Activated gamma-delta T cell treated with Interleukin-2 at 50 U/mL for 16 hours (primary cell): ENCODE results near the gene TRABD2A.
"Not testable (repeated sequence)": the region's sequence is repeated elsewhere in the genome, so short reads cannot be mapped to it uniquely, and the experiment has no call there.

Experiments
- DNase-seq: peaks from one replicate; pipeline ENCODE4 v3.0.0-alpha.2; 2020

Gene TRABD2A, protein sequence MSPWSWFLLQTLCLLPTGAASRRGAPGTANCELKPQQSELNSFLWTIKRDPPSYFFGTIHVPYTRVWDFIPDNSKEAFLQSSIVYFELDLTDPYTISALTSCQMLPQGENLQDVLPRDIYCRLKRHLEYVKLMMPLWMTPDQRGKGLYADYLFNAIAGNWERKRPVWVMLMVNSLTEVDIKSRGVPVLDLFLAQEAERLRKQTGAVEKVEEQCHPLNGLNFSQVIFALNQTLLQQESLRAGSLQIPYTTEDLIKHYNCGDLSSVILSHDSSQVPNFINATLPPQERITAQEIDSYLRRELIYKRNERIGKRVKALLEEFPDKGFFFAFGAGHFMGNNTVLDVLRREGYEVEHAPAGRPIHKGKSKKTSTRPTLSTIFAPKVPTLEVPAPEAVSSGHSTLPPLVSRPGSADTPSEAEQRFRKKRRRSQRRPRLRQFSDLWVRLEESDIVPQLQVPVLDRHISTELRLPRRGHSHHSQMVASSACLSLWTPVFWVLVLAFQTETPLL

DNA sequence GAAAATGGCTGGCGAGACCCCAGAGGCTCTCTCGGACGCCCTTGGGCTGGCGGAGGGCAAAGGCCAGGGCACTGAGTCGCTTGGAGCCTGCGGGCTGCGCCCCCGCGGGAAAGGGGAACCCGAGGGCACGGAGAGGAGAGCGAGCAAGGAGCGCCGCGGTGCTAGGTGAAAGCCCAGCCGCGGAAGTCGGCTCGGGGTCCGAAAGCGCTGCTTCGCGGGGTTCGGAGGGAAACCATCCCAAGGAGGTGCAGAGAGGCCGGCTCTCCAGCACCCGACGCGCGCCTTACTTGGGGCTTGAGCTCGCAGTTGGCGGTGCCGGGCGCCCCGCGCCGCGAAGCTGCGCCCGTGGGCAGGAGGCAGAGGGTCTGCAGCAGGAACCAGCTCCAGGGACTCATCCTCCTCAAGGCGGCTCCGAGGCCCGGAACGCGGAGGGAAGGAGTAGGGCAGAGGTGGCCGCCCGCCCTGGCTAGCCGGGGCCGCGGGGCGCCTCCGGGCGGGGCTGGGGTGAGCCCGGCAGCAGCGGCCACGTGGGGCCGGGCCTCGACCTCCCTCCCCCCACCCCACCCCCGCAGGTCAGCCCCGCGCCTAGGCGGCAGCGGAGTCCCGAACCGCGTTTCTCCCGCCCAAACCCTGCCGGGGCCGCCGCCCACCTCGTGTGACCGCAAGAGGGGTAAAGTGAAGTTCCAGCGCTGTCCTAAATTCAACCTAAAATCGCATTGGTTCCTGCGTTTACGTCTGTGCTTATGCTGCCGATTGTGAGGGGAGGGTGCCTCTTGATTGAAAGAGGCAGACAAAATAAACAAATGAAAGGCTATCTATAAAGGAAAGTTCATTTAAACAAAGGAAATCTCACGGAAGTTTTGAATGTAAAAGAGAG, at the start of gene TRABD2A:
Gene TRABD2A, minus strand, starts transcription at position 440 of the 877 bp plus-strand sequence. Its CDS starts 45 bp downstream, at position 395.
- DNase-seq: peak; percentile 36

DNA sequence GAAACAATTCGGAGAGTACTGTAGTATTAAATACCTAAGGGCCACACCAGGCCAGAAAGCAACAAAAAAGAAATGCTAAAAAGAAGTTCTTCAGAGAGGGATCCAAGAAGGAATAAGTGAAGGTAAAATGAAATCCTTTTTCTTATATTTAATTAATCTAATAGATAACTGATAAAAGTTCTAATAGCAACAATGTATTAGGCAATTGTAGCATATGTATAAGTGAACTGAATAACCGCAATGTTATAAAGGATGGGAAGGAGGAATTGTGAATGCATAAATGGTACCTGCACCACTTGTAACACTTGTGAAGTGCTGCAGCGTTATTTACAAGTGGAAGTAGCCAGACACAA, 46.4 kb upstream of the TRABD2A start:
- no peak for DNase-seq

DNA sequence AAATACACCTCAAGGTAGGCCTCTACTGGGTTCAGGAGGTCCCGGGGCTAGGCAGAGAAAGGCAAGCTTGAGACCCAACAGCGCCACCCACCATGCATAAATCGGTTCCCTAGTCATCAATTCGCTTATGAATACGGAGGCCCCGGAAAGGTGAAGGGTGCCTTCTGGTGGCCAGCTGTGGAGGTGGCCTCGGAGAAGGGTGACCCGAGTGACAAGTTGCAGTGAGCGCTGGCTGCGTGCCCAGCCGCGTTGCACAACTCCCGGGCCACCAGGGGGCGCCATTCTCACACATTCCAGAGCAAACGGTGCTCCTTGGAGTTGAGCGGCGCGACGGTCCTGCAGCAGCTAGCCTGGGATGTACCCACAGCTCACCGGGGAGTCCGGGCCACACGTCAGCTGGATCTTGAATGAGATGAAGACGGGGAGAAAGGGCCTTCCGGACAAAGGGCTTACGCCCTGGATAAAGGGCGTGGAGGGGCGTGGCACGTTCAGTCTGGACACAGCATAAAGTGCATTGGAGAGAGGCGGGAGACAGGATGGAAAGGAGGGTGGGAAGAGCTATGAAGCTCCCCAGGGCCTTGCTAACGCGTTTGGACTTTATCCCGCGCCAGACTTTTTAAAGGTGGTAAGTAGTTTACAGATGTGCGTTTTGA, 45.0 kb upstream of the TRABD2A start:
- DNase-seq: peak; percentile 98

DNA sequence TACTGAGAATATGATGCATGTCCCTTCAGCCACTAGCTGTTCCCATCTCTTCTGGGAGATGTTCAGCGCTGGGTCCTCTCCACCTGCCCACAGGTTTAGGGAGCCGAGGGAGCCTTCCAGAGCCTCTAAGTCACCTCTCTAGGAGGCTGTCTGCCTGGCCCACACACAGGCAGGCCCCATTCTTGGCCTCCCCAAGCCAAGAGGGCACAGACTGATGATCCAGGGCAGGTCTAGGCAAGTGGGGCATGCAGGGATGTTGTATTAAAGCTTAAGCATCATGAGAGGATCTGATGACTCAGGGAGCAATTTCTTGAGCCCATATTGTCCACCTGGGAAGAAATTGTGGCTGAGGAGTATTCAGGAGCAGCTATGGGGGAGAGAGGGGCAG, 44.4 kb upstream of the TRABD2A start:
- DNase-seq: no peak

DNA sequence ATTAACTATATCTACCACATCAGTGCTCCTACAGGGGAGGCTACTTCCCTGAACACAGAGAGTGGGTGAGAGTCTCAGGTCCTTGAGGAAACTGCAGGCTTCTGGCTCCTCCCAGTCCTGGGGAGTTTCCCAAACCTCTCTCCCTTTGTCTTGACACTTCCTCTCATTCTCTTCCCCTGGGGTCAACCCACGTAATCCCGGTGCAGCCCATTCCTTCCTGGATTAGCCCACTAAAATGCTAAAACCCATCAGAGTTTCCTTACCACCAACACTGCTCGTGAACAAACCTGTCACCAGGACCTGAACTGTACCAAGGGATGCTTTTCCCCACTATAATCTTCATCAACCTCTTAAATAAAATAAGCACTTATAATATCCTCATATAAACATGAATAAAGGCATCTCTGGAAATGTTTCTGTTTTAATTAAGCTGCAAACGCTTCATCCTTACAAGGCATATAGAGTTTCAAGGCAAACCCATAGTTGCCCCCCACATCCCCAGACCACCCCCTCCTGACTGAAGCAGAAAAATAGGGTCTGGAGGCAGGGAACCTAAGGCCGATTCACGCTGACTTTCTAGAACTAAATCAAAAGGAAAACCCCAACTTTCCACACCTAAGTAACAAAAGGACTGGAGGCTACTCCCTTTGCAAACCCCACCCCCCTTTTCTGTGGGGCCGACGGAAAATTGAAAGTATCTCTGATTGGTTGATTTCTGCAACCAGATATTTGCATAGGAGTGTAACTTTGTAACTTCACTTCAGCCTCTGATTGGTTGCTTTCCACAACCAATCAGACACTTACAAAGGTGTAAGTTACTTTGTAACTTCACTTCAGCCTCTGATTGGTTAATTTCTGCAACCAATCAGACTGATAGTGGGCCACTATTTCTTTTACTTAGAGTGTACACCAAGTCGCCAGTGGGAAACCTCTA, 43.6 kb upstream of the TRABD2A start:
- no peak for DNase-seq

DNA sequence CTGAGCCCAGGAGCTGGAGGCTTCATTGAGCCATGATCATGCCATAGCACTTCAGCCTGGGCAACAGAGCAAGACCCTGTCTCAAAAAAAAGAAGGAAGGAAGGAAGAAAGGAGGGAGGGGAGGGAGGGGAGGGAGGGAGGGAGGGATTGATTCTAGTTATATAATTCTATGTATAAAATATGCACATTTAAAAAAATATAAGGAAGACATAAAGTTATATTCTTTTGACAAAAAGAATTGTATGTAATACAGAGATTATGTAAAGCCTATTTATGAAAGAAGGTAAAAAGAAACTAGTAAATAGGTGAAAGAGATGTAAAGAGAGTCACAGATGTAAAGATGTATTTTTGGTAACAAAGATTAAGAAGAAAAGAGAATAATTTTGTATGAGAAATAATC, 42.1 kb upstream of the TRABD2A start:
- no peak for DNase-seq

DNA sequence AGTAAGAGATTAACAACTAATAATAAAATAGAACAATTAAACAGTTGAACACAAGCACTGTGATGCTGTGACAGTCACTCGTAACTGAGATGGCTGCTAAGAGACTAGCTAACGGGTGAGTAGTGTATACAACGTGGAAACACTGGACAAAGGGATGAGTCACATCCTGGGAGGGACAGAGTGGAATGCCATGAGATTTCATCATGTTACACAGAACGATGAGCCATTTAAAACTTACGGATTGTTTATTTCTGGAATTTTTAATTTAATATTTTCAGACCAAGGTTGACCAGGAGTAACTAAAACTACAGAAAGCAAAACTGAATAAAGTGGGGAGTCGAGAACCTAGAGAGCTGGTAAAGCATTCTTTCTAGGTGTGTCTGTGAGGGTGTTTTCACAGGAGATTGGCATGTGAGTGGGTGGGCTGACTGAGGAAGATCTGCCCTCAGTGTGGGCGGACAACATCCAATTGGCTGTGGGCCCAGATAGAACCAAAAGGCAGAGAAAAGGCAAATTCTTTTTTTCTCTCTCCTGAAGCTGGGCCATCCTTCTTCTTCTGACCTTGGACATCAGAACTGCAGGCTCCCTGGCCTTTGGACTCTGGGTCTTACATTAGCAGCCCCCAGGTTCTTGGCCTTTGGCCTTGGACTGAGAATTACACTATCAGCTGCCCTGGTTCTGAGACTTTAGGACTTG, 39.1 kb upstream of the TRABD2A start:
- no peak for DNase-seq

DNA sequence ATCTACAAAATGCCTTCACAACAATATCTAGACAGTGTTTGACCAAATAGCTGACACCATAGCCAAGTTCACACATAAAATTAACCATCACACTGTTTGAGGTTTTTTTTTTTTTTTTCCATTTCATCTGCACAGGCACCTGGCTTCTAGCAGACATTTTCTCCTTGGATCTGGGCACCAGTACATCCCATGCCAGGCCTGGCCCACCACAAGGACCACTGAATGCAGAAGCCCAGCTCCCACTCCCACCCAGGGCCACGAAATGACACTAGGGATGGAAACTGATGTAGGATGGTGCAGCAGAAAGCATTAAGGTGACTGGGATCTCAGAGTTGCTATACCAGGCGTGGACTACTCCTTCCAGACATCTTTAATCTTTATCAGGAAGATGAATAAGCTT, 37.5 kb upstream of the TRABD2A start:
- DNase-seq: no peak

DNA sequence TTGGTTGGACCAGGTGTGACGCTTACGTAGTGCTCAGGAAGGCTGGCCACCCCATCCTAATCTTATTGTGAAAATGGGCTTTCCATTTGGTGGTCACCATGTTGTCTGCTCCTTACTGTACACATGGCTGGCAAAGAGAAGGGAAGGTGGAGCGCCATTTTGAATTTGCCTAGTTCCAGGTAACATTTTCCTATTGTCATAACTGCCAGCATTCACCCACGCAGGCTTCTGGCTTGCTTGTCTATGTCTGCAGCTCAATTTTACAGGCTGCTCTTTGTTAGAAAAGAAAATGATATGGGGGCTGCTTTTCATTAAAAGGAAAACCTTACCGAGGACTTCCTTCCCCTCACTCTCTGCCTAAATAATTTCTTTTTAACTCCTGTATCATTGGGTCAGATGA, 36.9 kb upstream of the TRABD2A start:
- not testable (repeated sequence) for DNase-seq

DNA sequence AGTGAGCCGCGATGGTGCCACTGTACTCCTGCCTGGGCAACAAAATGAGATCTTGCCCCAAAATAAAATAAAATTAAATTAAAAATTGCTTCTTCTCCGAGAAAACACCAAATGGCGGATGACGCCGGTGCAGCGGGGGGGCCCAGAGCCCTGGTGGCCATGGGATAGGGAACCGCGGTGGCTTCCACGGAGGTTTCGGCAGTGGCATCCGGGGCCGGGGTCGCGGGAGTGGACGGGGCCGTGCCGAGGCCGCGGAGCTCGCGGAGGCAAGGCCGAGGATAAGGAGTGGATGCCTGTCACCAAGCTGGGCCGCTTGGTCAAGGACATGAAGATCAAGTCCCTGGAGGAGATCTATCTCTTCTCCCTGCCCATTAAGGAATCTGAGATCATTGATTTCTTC, 34.8 kb upstream of the TRABD2A start:
- DNase-seq: not testable (repeated sequence)

DNA sequence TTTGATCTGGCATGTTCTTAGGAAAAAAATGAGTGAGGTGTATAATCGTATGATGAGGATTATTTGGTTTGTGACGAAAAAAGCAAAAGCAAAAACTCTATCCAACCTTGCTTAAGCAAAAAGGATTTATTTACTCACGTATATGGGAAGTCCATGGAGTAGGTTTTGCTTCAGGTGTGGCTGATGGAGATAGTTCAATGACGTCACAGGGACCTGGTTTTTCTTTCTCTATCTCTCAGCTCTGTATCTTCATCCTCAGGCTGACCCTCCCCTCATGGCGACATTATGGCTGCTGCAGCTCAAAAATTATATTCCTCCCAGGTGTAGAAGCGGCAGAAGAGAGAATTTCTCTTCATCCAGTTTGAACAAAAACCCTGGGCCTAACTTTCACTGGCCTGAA, 33.5 kb upstream of the TRABD2A start:
- no peak for DNase-seq

DNA sequence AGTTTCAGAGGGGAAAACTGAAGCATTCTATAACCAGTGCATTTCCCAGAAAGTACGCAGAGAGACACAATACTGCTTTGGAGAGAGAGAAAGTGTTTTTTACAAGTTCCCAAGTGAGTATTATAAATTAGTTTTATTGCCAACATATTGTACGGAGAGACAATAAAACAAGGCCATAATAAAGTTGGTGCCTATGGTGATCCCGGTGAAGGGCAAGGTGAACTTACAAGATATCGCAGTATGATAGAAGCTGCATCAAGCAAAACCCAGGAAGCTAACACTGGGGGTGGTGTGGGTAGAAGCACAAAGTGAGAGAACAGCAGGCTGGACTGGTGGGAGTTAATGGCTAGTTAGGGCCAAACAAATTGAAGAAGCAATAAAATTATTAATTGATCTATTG, 32.1 kb upstream of the TRABD2A start:
- no peak for DNase-seq

DNA sequence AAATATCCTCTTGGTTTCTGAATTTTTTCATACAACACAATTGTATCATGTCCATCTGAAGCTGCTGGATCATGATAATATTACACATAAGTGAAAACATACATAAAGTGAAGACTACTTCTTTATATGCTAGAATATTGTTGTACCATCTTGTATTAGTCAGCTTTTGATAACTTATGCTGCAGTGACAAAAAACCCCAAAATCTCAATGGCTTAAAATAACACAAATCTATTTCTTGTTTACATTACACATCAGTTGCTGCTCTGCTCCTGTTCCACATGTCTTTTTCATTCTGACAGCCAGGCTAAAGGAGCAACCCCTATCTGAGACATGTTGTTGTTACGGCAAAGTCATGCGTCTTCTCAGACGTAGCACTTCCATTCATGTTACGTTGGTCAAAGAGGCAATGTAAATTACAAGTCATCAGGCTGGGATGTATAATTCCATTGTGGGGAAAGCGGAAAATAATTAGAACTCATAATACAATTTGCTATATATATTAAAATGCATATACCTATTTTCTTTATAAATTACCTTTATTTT, 30.3 kb upstream of the TRABD2A start:
- DNase-seq: no peak

DNA sequence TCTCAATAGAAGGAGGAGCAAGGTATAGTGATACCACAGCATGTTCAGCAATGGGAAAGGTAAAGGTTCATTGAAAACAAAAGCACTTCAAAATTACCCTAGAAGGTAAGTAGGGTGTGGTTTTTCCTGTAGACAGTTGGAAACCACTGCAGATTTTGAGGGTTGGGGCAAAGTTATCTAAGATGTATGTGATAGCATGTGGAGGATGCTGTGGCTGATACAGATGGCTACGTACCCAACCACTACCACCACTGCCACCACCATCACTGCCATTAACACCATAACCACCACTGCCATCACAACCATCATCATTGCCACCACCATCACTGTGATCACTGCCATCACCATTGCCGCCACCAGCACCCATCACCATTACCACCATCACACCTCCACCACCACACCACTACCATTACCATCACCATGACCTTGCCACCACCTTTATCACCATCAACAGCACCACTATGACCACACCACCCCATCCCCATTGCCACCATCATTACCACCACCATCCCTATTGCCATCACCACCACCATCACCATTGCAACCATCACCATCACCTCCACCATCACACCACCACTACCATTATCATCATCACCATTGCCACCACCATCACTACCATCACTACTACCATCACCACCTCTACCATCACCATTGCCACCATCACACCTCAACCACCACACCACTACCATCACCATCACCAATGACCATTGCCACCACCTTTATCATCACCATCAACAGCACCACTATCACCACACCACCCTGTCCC, 28.2 kb upstream of the TRABD2A start:
- DNase-seq: peak; percentile 34

DNA sequence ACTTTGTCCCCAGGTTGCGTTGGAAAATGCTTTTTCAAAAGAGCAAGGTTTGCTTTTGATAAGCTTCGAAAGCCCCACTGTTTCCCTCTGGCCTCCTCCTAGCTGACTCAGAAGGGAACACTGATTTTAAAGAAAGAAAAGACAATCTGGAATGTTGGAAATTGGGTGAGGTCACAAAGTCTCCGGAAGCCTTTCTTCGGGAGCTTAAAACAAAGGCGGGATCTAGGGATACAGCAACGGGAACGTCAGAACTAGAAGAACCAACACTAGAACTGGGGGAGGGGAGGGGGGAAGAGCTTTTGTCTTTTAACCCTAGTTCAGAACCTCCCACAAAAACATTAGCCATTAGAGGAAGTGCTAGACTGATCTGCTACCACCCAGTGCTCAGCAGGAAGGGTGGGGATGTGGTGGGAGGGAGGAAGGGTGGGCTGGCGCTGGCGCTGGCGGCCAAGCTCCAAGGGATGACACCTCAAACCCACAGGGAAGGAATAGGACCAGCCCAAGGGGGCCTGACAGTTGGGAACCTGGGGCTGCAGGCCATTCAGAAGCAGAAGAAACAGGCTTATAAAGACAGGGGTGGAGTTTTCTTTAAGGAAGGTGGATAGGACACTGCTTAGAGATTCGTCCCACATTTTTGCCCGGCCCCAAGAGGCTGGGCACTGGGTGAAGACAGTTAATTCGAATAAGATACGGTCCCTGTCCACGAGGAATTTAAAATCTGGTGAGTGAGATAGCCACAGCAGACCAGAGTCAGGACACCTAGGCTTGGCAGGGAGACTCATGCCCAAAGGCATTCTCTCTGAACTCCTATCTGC, 26.2 kb upstream of the TRABD2A start:
- peak; percentile 52 for DNase-seq

DNA sequence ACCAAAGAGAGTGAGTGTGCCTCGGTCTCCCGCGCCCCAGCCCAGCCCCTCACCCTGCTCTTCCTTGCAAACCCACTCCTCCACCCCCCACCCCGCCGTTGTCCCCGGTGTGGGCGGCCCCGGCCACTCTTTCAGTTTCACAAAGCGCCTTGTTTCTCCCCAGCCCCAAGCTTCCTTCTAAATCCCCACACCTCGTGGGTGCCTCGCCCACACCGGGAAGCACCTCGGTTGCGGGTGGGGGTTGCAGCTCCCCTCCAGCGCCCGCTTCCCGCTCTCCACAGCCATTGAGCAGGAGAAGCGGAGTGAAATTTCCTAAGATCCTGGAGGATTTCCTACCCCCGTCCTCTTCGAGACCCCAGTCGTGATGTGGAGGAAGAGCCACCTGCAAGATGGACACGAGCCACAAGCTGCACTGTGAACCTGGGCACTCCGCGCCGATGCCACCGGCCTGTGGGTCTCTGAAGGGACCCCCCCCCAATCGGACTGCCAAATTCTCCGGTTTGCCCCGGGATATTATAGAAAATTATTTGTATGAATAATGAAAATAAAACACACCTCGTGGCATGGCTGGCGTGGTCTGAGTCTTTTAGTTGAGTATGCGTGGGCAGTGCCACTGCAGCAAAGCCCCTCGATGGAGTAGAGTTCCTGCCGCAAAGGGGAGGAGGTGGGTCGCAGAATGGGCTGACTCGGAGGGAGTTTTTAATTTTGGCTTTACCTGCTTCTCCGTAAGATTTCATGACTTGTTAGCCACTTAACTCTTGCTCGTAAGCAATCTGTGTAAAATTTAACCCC, 25.4 kb upstream of the TRABD2A start:
- DNase-seq: peak; percentile 45

DNA sequence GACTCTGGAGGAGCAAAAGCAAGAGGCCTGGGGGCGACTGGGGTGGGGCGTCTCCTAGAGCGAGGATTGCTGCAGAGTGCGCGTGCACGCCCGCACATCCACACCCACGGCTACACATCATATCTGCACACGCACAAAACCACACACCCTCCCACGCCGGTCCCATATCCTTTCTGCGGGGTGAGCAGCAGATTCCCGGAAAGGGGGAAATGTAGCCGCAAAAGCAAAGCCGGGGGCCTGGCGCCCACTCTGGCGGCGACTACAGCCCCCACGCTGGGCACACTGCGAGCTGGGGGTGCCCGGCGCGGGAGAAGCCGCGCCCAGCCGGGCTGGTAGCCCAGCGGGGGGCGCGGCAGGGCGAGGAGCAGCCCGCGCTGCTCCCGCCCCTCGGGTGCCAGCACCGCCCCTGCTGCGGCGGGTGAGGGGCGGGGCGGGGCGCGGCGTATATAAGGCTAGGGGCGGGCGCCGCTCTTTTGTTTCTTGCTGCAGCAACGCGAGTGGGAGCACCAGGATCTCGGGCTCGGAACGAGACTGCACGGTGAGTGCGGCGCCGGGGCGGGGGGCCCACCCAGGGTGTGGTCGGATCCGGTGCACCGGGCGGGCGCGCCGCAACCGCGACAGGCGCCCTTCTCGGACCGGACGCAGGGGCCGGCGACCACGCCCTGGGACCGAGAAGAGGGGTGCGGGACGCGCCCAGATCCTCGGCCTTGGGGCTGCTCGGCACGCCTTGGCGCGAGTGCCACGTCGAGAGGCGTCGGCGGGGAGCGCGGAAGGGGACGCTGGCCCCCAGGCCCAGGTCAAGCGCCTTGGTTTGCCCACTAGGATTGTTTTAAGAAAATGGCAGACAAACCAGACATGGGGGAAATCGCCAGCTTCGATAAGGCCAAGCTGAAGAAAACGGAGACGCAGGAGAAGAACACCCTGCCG, 24.6 kb upstream of the TRABD2A start, which contains the start of gene TMSB10:
Gene TMSB10, plus strand, starts transcription at position 476 of the 927 bp plus-strand sequence.
- peak; percentile 89 for DNase-seq
